K562 (cell line): ENCODE results near the gene BSDC1. TPM values are rescaled to one million over a fixed set of nuclear protein-coding genes. Genes with fewer than 3 reads are reported as not detected.

Experiments used
- ATAC-seq: fragments of 200-7000 bp; cut with Tn5 transposase; 3 replicates; pipeline ENCODE4 v1.9.1; 2020; ENCODE audit warnings: moderate library complexity
- BruUV-seq: library from RNA; stranded (reverse); fragments of 400-500 nt; replicated peaks from 2 replicates; lab custom pipeline; 2021; lab: Mats Ljungman, UMichigan
- CTCF ChIA-PET: fragments of 300-600 bp; formaldehyde crosslinking; extraction: SDS; loops from one replicate; lab custom pipeline; 2021; ENCODE audit warnings: low intra/inter-chr PET ratio; lab: Yijun Ruan, JAX
- POLR2A ChIA-PET: fragments of 300-600, 350-650 bp; sonication (Branson Sonifier 250); formaldehyde crosslinking; extraction: SDS; loops from one replicate; lab custom pipeline; 2021; ENCODE audit warnings: antibody characterized with exemption, inconsistent platforms; lab: Yijun Ruan, JAX
- DNase-seq, 4 experiments: peaks; one replicate each; pipeline versions ENCODE4 v3.0.0 to v3.0.0-alpha.2; 2011 to 2018; ENCODE audit warnings: low spot score in 3 of 4, mixed read lengths in 3 of 4; ENCODE audit errors: extremely low read depth in 1 of 4
- FAIRE-seq: peaks from 2 replicates; lab custom pipeline; 2011; peaks lifted over from hg19 to GRCh38; lab: Jason Lieb, UNC
- H2AFZ ChIP-seq: 2 replicates; pipeline ENCODE4 v1.6.0; 2011; ENCODE audit warnings: low read depth, low read length, control low read depth, inconsistent platforms
- H3K27ac ChIP-seq: fragments of 200-600 bp; 3 replicates; pipeline ENCODE4 v1.8.0; 2011; ENCODE audit warnings: low read depth, mild to moderate bottlenecking, control low read depth, inconsistent platforms, low read length, moderate library complexity, mixed read lengths; ENCODE audit errors: extremely low read depth
- H3K27me3 ChIP-seq, 2 experiments: fragments of 300-600 bp in 1 of 2; 2 replicates in 1 of 2; 3 replicates in 1 of 2; pipeline versions ENCODE4 v1.6.0 to v1.8.0; 2011; ENCODE audit warnings: inconsistent platforms in 2 of 2, low read length in 2 of 2, mild to moderate bottlenecking in 1 of 2, mixed read lengths in 1 of 2, moderate library complexity in 1 of 2; ENCODE audit not compliant: control insufficient read depth in 2 of 2, insufficient read depth in 2 of 2
- H3K36me3 ChIP-seq: fragments of 300-600 bp; 3 replicates; pipeline ENCODE4 v1.8.0; 2011; ENCODE audit warnings: mild to moderate bottlenecking, low read length, inconsistent platforms; ENCODE audit not compliant: control insufficient read depth, insufficient read depth
- H3K4me1 ChIP-seq, 2 experiments: fragments of 200-600 bp in 1 of 2; replicated peaks in 1 of 2; 2 replicates in 1 of 2; 3 replicates in 1 of 2; pipeline versions ENCODE4 v1.5.1 to v1.8.0; 2011; ENCODE audit warnings: inconsistent platforms in 2 of 2, low read length in 2 of 2, mild to moderate bottlenecking in 1 of 2, mixed read lengths in 1 of 2, moderate library complexity in 1 of 2; ENCODE audit not compliant: control insufficient read depth in 2 of 2, insufficient read depth in 2 of 2
- H3K4me2 ChIP-seq: 2 replicates; pipeline ENCODE4 v1.6.1; 2011; ENCODE audit warnings: low read length, control low read depth, inconsistent platforms, mixed read lengths; ENCODE audit not compliant: insufficient read depth
- H3K4me3 ChIP-seq: fragments of 200-600 bp; sonication (generic), shearing (Covaris generic); 2 replicates; pipeline ENCODE4 v1.5.1; 2016; ENCODE audit warnings: control low read depth, inconsistent platforms
- H3K79me2 ChIP-seq: fragments of 200-600 bp; 3 replicates; pipeline ENCODE4 v1.8.0; 2011; ENCODE audit warnings: low read length, inconsistent platforms; ENCODE audit not compliant: control insufficient read depth, insufficient read depth
- H3K9ac ChIP-seq, 2 experiments: 2 replicates each; pipeline versions ENCODE4 v1.6.0 to v1.6.1; 2011; ENCODE audit warnings: low read depth in 2 of 2, low read length in 2 of 2, control low read depth in 1 of 2, inconsistent platforms in 1 of 2, mild to moderate bottlenecking in 1 of 2, mixed read lengths in 1 of 2; ENCODE audit not compliant: insufficient read depth in 1 of 2
- H3K9me1 ChIP-seq: one replicate; pipeline ENCODE4 v1.6.0; 2011; ENCODE audit warnings: inconsistent platforms, mild to moderate bottlenecking, low read length, moderate library complexity; ENCODE audit not compliant: control insufficient read depth, insufficient read depth
- H3K9me3 ChIP-seq: replicated peaks from 2 replicates; pipeline ENCODE4 v1.5.1; 2011; ENCODE audit warnings: low read depth, low read length, inconsistent platforms; ENCODE audit not compliant: control insufficient read depth, insufficient read depth
- H4K20me1 ChIP-seq: replicated peaks from 2 replicates; pipeline ENCODE4 v1.6.1; 2011; ENCODE audit warnings: low read length, inconsistent platforms, mixed read lengths; ENCODE audit not compliant: control insufficient read depth, insufficient read depth
- BRCA1 ChIP-seq, 2 experiments: fragments of 450-650 bp in 1 of 2; sonication (generic) in 1 of 2; formaldehyde crosslinking in 1 of 2; IDR thresholded peaks; 2 replicates each; pipeline versions ENCODE4 v1.5.0 to v1.6.1; 2017 to 2020; ENCODE audit warnings: mild to moderate bottlenecking in 1 of 2, missing genetic modification reagents in 1 of 2
- CHD1 ChIP-seq: fragments of 200-600 bp; sonication (generic); IDR thresholded peaks from one replicate; pipeline ENCODE4 v1.6.1; 2012; ENCODE audit warnings: mild to moderate bottlenecking, moderate library complexity, low read length, inconsistent platforms
- GABPB1 ChIP-seq: sonication (generic); formaldehyde crosslinking; IDR thresholded peaks from 2 replicates; pipeline ENCODE4 v1.8.0; 2022; ENCODE audit warnings: mild to moderate bottlenecking, missing genetic modification reagents
- IRF9 ChIP-seq: fragments of 450-650 bp; IDR thresholded peaks from 2 replicates; pipeline ENCODE4 v1.6.1; 2016; ENCODE audit warnings: missing biosample characterization, missing genetic modification characterization
- MBD2 ChIP-seq: sonication (generic); IDR thresholded peaks from 2 replicates; pipeline ENCODE4 v1.6.1; 2016; ENCODE audit warnings: low read depth, borderline replicate concordance
- NR2C2 ChIP-seq, 2 experiments: fragments of 200-800 bp in 1 of 2; sonication (Bioruptor generic) in 1 of 2; sonication (generic) in 1 of 2; formaldehyde crosslinking in 1 of 2; IDR thresholded peaks; 2 replicates each; pipeline versions ENCODE4 v1.6.1 to v1.8.0; 2016 to 2022; ENCODE audit warnings: mild to moderate bottlenecking in 1 of 2, missing compliant biosample characterization in 1 of 2, missing genetic modification characterization in 1 of 2, missing genetic modification reagents in 1 of 2
- POLR3G ChIP-seq: IDR thresholded peaks from 2 replicates; pipeline ENCODE4 v1.6.1; 2011; ENCODE audit not compliant: insufficient read length, insufficient replicate concordance; ENCODE audit errors: extremely low read depth
- RBM15 ChIP-seq: fragments of 200-400 bp; formaldehyde crosslinking; IDR thresholded peaks from 2 replicates; pipeline ENCODE4 v1.6.1; 2018; ENCODE audit warnings: mild to moderate bottlenecking, low read length, moderate library complexity; ENCODE audit not compliant: insufficient read depth
- SUPT5H ChIP-seq: fragments of 450-650 bp; IDR thresholded peaks from 2 replicates; pipeline ENCODE4 v1.6.1; 2016
- TAF15 ChIP-seq: fragments of 200-400 bp; formaldehyde crosslinking; IDR thresholded peaks from 2 replicates; pipeline ENCODE4 v1.6.1; 2017; ENCODE audit warnings: mild to moderate bottlenecking, low read depth, low read length, moderate library complexity
- WGBS: fragments of 100-300 bp; shearing (Covaris generic); methylation state at CpG from one replicate; pipeline ENCODE4 v1.1.6; 2016; ENCODE audit warnings: low coverage, mixed read lengths; ENCODE audit not compliant: insufficient coverage; ENCODE audit errors: missing lambda C conversion rate; 5-methylcytosine and 5-hydroxymethylcytosine counted together
- in situ Hi-C: fragments of 300-500 bp; cut with MboI; formaldehyde crosslinking; loops from 4 replicates; pipeline ENCODE4 v1.15.0; 2018; ENCODE audit warnings: inconsistent platforms, mixed read lengths
- intact Hi-C: fragments of 100-400 bp; cut with micrococcal nuclease; formaldehyde crosslinking; loops from 2 replicates; pipeline ENCODE4 v1.14.2; 2022
- polyA plus RNA-seq, 8 experiments: library from polyadenylated mRNA; depleted of rRNA in 4 of 8; stranded (reverse) in 5 of 8; unstranded in 3 of 8; fragments of >200 nt; fragmentation: Nextera tagmentation in 2 of 8; fragmentation: Illumina TruSeq in 1 of 8; extraction: Ambion mirVana in 2 of 8; extraction: Trizol in 1 of 8; gene quantifications; 2 replicates each; pipeline versions ENCODE4 v1.2.1 to v1.2.3, GENCODE V29; 2011 to 2014; ENCODE audit warnings: inconsistent platforms in 1 of 8, missing spikeins in 1 of 8
- total RNA-seq, 7 experiments: library from RNA; depleted of rRNA in 6 of 7; stranded (reverse); fragments of >200 nt in 6 of 7; fragmentation: Illumina TruSeq in 2 of 7; extraction: Trizol in 2 of 7; gene quantifications; 2 replicates each; pipeline versions ENCODE4 v1.2.1 to v1.2.3, GENCODE V29; 2011 to 2021; ENCODE audit warnings: low replicate concordance in 1 of 7
- TF ChIP-seq, protein P1 (sequence below): fragments of 250-450 bp; sonication (Bioruptor Pico); IDR thresholded peaks from 2 replicates; pipeline ENCODE4 v1.5.0; 2021; ENCODE audit warnings: mild to moderate bottlenecking, moderate library complexity
- TF ChIP-seq, protein P2 (sequence below): sonication (generic); formaldehyde crosslinking; IDR thresholded peaks from 2 replicates; pipeline ENCODE4 v1.8.0; 2022; ENCODE audit warnings: mild to moderate bottlenecking, missing genetic modification reagents
- TF ChIP-seq, protein P3 (sequence below): sonication (generic); formaldehyde crosslinking; IDR thresholded peaks from 2 replicates; pipeline ENCODE4 v1.8.0; 2022; ENCODE audit warnings: missing genetic modification reagents, mild to moderate bottlenecking, borderline replicate concordance

BSDC1 gene
- total and polyA plus RNA-seq, 9 of the 15 experiments (the other 6 are each of a cell fraction or from before 2014, with no cell fraction given), result 10.2 to 96.8 (median 73.1) TPM

DNA sequence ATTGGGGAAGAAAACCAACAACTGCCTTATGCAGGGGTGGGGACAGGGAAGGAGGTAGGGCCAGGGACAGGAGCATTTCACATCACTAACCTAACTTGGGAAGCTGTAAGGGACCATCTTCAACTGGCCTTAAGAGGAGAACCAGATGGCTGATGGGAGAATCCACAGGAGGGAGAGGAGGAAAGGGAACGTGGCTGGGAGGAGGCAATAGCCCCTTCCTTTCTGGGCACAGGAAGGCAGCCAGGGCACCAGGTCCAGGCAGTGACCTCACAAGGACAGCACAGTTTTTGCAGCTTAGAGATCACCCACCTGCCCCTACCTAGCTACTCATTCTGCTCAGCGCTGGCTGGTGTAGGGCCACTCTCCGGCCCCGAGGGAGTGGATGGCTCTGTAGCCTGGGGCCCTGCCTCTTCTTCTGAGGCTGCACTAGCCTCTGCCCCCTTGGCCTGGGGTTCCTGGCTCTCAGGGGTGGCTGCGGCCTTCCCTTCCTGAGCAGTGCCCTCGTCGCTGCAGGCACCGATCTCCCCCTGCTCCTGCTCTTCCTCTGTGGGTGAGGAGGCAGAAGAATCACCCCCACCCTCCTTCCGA is 59.9 kb downstream of the BSDC1 start:
- in situ Hi-C loops (no loop called here), intact Hi-C loops (no loop called here)
- ATAC-seq (peak; percentile 15), DNase-seq (peak in 1 of 4 experiments; percentile 35), FAIRE-seq (peak; percentile 56)
- Histone ChIP-seq H2AFZ (no peak overlapping the region), H3K36me3 (peaks cover 56% of the 10 kb centered on the region), H3K9me3 (no peaks in the 10 kb centered on the region), H3K9ac (peak overlapping the region; percentile 81 to 97), H3K27ac (peak overlapping the region; percentile 88), H3K27me3 (no peaks in the 10 kb centered on the region), H3K4me3 (peak overlapping the region; percentile 89), H3K9me1 (peaks cover 6% of the 10 kb centered on the region), H3K4me1 (peaks cover 22 to 43% of the 10 kb centered on the region in 2 experiments), H3K79me2 (peaks cover 27% of the 10 kb centered on the region), H4K20me1 (peaks cover 17% of the 10 kb centered on the region; the same call in 1 of the 2 replicates), H3K4me2 (peak overlapping the region; percentile 85)
- POLR2A ChIA-PET, result interaction anchor here (0.6 to 5.9 kb wide), 13 partner anchors 11 to 205 kb away, joined by 3 to 75 read pairs (median 4); partner anchors contain the start of genes BSDC1, IQCC and TXLNA
- no TSS peak for BruUV-seq
- CTCF ChIA-PET, result interaction anchor here (0.7 kb wide), 1 partner anchor 82 kb away, joined by 3 read pairs; no protein-coding TSS in a partner anchor
- WGBS, result 48% methylated on average over 8 of the region's 9 CpGs
- TF ChIP-seq POLR3G (no peak), CHD1 (peak; percentile 1), GABPB1 (CRISPR knock-in tag) (peak; percentile 8; the same call in 1 of the 2 replicates), MBD2 (no peak), SUPT5H (peak; percentile 71), RBM15 (no peak), NR2C2 (CRISPR knock-in tag; IDR thresholded peaks at IDR 0.05) (peak; percentile 30; the same call in 1 of the 2 replicates), NR2C2 (tag; IDR thresholded peaks at IDR 0.05) (no peak), BRCA1 (IDR thresholded peaks at IDR 0.05) (no peak), BRCA1 (CRISPR knock-in tag; IDR thresholded peaks at IDR 0.05) (0 out of 2 replicates have a peak, but pooled peaks have one; percentile 30), IRF9 (tag) (no peak), TAF15 (0 out of 2 replicates have a peak, but pooled peaks have one; percentile 61)
- TF ChIP-seq, protein P1, sequence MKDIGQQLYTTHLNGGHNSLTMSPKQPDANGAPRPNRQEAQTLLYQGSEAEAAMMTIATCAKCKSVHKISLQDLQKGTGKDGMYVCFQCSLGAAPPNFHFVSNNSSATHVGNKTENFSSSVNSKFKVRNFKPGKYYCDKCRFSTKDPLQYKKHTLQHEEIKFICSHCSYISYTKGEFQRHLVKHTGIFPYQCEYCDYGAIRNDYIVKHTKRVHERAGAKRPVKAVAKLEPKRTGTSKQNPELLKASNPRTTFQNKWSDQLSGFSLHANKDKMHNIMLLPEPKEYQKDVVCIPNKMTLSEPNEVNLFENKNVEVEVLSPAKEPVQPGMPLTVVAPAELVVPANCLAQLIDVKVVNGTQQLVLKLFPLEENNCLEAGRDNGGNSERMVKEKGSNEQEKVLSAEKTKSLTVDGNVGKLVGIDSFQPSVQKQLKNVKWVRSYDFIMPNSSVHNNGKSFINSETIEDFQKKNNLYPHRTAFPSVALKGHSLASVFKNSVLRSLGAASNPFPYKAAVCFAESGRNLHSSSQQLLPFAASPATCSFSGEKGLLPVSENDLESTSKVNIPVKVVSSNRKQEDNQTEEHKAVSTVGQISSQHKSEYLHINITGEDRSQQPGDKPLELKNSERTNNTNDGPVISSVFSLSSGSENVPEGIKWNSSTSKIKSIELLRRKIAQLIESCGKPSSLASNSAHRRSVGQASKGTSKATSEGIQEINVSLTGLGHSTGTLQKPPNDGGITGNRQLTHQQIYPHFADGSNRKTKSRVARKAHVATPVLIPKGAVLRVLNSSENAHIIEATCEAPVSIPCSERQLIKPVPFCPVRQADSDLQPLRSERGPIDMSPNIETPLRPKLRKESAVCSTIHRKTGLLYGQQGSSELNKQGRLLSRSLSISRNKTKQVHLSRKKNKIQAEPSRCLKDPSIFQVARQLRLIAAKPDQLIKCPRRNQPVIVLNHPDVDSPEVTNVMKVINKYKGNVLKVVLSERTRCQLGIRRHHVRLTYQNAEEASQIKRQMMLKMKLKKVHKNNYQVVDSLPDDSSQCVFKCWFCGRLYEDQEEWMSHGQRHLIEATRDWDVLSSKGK (CRISPR knock-in tag), result no peak
- TF ChIP-seq, protein P2, sequence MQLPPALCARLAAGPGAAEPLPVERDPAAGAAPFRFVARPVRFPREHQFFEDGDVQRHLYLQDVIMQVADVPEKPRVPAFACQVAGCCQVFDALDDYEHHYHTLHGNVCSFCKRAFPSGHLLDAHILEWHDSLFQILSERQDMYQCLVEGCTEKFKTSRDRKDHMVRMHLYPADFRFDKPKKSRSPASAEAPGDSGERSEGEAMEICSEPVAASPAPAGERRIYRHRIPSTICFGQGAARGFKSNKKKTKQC, result 0 out of 2 replicates have a peak, but pooled peaks have one; percentile 31
- TF ChIP-seq, protein P3, sequence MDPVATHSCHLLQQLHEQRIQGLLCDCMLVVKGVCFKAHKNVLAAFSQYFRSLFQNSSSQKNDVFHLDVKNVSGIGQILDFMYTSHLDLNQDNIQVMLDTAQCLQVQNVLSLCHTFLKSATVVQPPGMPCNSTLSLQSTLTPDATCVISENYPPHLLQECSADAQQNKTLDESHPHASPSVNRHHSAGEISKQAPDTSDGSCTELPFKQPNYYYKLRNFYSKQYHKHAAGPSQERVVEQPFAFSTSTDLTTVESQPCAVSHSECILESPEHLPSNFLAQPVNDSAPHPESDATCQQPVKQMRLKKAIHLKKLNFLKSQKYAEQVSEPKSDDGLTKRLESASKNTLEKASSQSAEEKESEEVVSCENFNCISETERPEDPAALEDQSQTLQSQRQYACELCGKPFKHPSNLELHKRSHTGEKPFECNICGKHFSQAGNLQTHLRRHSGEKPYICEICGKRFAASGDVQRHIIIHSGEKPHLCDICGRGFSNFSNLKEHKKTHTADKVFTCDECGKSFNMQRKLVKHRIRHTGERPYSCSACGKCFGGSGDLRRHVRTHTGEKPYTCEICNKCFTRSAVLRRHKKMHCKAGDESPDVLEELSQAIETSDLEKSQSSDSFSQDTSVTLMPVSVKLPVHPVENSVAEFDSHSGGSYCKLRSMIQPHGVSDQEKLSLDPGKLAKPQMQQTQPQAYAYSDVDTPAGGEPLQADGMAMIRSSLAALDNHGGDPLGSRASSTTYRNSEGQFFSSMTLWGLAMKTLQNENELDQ (CRISPR knock-in tag), result no peak
